ENCODE results near the gene ATRN. TPM values are rescaled to one million over a fixed set of nuclear protein-coding genes. Genes with fewer than 3 reads are reported as not detected.

Gene ATRN
- total and polyA plus RNA-seq, 2 of the 8 experiments (the other 6 are each of a cell fraction or from before 2014, with no cell fraction given), result 12.0 to 17.4 TPM

DNA sequence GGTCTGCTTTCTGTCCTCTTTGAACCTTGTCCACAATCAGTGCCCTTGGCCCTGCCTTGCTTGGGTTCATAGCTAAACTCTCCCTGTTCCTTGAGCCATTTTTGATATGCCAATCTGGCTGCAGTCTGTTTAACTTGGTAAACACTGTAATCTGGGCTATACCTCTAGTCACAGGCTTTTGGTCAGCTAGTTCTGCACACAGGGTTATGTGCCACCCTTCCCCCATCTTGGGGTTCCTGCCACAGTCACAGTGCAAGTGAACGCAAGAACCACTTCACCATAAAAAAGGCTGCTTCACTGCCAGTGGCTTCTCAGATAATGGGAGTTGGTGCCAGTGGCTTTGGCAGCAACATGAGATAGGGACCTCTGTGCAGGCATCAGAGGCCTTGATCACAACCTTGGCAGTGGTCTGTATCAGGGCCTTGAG is 10.9 kb upstream of the ATRN start:
- ChIA-PET POLR2A (ENCODE audit: partially characterized antibody) (no interaction called here), CTCF (ENCODE audit: partially characterized antibody) (interaction anchor here (0.7 to 1.4 kb wide), 3 partner anchors 9 to 52 kb away, joined by 3 read pairs; partner anchors contain the start of gene DNAAF9)
- no peaks in the 10 kb centered on the region for H3K27me3 ChIP-seq (replicated peaks in 1 of 4; ENCODE audit: control insufficient read depth in 3 of 4, extremely low read depth in 1 of 4, insufficient read depth in 3 of 4, low read length in 3 of 4)
- H4K91ac ChIP-seq (replicated peaks; ENCODE audit: insufficient read length, low read length), result no peak overlapping the region
- no peak overlapping the region for H2BK120ac ChIP-seq (replicated peaks; ENCODE audit: low read depth, low read length)
- H4K5ac ChIP-seq (ENCODE audit: insufficient read length, low read depth, low read length), result no peak overlapping the region
- FAIRE-seq, result no peak
- no peak overlapping the region for H3K14ac ChIP-seq (ENCODE audit: insufficient read length)
- H3K9ac ChIP-seq (replicated peaks in 1 of 4; ENCODE audit: extremely low read depth in 1 of 4, low read depth in 3 of 4, low read length in 3 of 4), result no peak overlapping the region
- H2AK5ac ChIP-seq (ENCODE audit: low read depth, low read length), result no peak overlapping the region
- no peak overlapping the region for H3K27ac ChIP-seq (ENCODE audit: low read depth, low read length)
- H3K4me2 ChIP-seq (ENCODE audit: insufficient read depth in 1 of 2, low read depth in 2 of 2, low read length in 2 of 2), result no peak overlapping the region
- no peaks in the 10 kb centered on the region for H3K9me3 ChIP-seq (ENCODE audit: insufficient read depth in 2 of 2, low read depth in 1 of 2, low read length in 1 of 2)
- no peak overlapping the region for H3K4ac ChIP-seq (replicated peaks; ENCODE audit: insufficient read length, low read depth, low read length)
- H4K20me1 ChIP-seq (replicated peaks in 1 of 2; ENCODE audit: control insufficient read depth in 1 of 2, insufficient read depth in 2 of 2, low read length in 2 of 2), result no peaks in the 10 kb centered on the region
- H4K8ac ChIP-seq (ENCODE audit: extremely low read depth, insufficient read depth, low read length), result no peak overlapping the region
- no peak overlapping the region for H3K4me3 ChIP-seq (ENCODE audit: extremely low read depth in 1 of 4, insufficient read depth in 2 of 4, low read depth in 3 of 4, low read length in 4 of 4)
- TF ChIP-seq NRF1 (IDR thresholded peaks at IDR 0.05; ENCODE audit: low read depth, low read length) (no peak), SUZ12 (IDR thresholded peaks at IDR 0.05; ENCODE audit: low read length) (no peak), BACH1 (IDR thresholded peaks at IDR 0.05; ENCODE audit: low read length) (no peak), EP300 (IDR thresholded peaks at IDR 0.05; ENCODE audit: borderline replicate concordance in 1 of 2, low read depth in 2 of 2, low read length in 2 of 2) (no peak), GABPA (IDR thresholded peaks at IDR 0.05; ENCODE audit: borderline replicate concordance, insufficient read depth, low read length) (no peak)
- H3K23ac ChIP-seq (ENCODE audit: insufficient read length), result no peak overlapping the region
- peaks cover 0 to 4% (median 2%) of the 10 kb centered on the region in 4 experiments; a peak in 4 of 7 replicates for H3K4me1 ChIP-seq (replicated peaks in 1 of 4; ENCODE audit: control insufficient read depth in 3 of 4, insufficient read depth in 4 of 4, low read length in 3 of 4)
- H2AFZ ChIP-seq (ENCODE audit: low read length), result no peak overlapping the region
- no peak for DNase-seq (ENCODE audit: low read depth in 1 of 2, low spot score in 2 of 2)
- H2BK15ac ChIP-seq (ENCODE audit: low read length), result no peak overlapping the region
- no peaks in the 10 kb centered on the region for H3K36me3 ChIP-seq (ENCODE audit: control insufficient read depth in 2 of 4, insufficient read depth in 4 of 4, low read length in 3 of 4)
- H3K23me2 ChIP-seq (ENCODE audit: low read depth, low read length), result no peaks in the 10 kb centered on the region
- WGBS, 2 experiments (ENCODE audit: extremely low coverage in 1 of 2, insufficient coverage in 1 of 2, insufficient read length in 1 of 2, insufficient replicate concordance in 2 of 2, low coverage in 1 of 2, low lambda C conversion rate in 2 of 2, missing lambda C conversion rate in 1 of 2), result 80% methylated on average over 1 of the region's 1 CpG; no CpG with 5 or more reads in 1 of the 2 experiments
- H3K79me1 ChIP-seq (ENCODE audit: low read depth, low read length), result no peaks in the 10 kb centered on the region
- H2BK12ac ChIP-seq (ENCODE audit: low read depth, low read length), result no peak overlapping the region
- H3K18ac ChIP-seq (ENCODE audit: extremely low read depth, low read length), result no peak overlapping the region
- H3K79me2 ChIP-seq (ENCODE audit: control insufficient read depth in 1 of 2, insufficient read depth in 2 of 2, low read length in 2 of 2), result no peaks in the 10 kb centered on the region
- H2BK20ac ChIP-seq (ENCODE audit: low read length), result no peak overlapping the region
- no peak overlapping the region for H3K56ac ChIP-seq (replicated peaks; ENCODE audit: insufficient read length, low read depth, low read length)
- H2BK5ac ChIP-seq (ENCODE audit: low read depth, low read length), result no peak overlapping the region

All from H1 (cell line).